Tibial nerve (tissue), 4 donors: ENCODE data around the gene ESX1. TPM values are rescaled to one million over a fixed set of nuclear protein-coding genes. Genes with fewer than 3 reads are reported as not detected.

ENCODE experiments used
- DNase-seq, 2 donors: peaks; one replicate each; pipeline ENCODE4 v3.0.0-alpha.2; 2019; ENCODE audit warnings: low spot score in 2 of 2
- H3K27ac ChIP-seq, 4 donors: fragments of 200-600 bp; sonication (generic) in 3 of 4; one replicate each; pipeline ENCODE4 v1.5.1; 2017 to 2019; ENCODE audit warnings: mild to moderate bottlenecking in 1 of 4
- H3K27me3 ChIP-seq, 2 donors: fragments of 200-600 bp; sonication (generic) in 1 of 2; one replicate each; pipeline versions ENCODE4 v1.5.1 to v1.6.0; 2017 to 2019
- H3K36me3 ChIP-seq, 3 donors: fragments of 200-600 bp; sonication (generic); one replicate each; pipeline ENCODE4 v1.5.1; 2018 to 2019
- H3K4me1 ChIP-seq, 4 donors: fragments of 200-600 bp; sonication (generic) in 3 of 4; one replicate each; pipeline ENCODE4 v1.5.1; 2017 to 2019
- H3K4me3 ChIP-seq, 4 donors: fragments of 200-600 bp; sonication (generic) in 3 of 4; one replicate each; pipeline ENCODE4 v1.5.1; 2017 to 2019; ENCODE audit warnings: mild to moderate bottlenecking in 1 of 4, moderate library complexity in 1 of 4
- H3K9me3 ChIP-seq, 4 donors: fragments of 200-600 bp; sonication (generic) in 3 of 4; one replicate each; pipeline ENCODE4 v1.5.1; 2017 to 2019
- EP300 ChIP-seq, 2 donors: sonication (generic); formaldehyde crosslinking; IDR thresholded peaks; one replicate each; pipeline ENCODE4 v1.6.1; 2017; ENCODE audit warnings: antibody characterized with exemption in 2 of 2, mild to moderate bottlenecking in 1 of 2
- POLR2A ChIP-seq, 2 donors: fragments of 450-650 bp; IDR thresholded peaks; one replicate each; pipeline ENCODE4 v1.6.1; 2017; ENCODE audit warnings: antibody characterized with exemption in 2 of 2, mild to moderate bottlenecking in 2 of 2, moderate library complexity in 2 of 2
- WGBS, 2 donors: methylation state at CpG; one replicate each; pipeline ENCODE4 v1.1.5; 2018; 5-methylcytosine and 5-hydroxymethylcytosine counted together
- total RNA-seq, 4 donors: library from RNA; depleted of rRNA; stranded (reverse); fragments of >200 nt; gene quantifications; one replicate each; pipeline ENCODE4 v1.1.0, GENCODE V29; 2016
- TF ChIP-seq, protein P1 (sequence below), 5 experiments: fragments of 200-600 bp in 3 of 5; fragments of 450-650 bp in 2 of 5; sonication (generic) in 3 of 5; IDR thresholded peaks; one replicate each; pipeline ENCODE4 v1.5.1; 2016 to 2019; ENCODE audit warnings: antibody characterized with exemption in 5 of 5, mild to moderate bottlenecking in 3 of 5, moderate library complexity in 2 of 5

Gene ESX1
- total RNA-seq, 4 donors from 2014 or later: not detected

DNA sequence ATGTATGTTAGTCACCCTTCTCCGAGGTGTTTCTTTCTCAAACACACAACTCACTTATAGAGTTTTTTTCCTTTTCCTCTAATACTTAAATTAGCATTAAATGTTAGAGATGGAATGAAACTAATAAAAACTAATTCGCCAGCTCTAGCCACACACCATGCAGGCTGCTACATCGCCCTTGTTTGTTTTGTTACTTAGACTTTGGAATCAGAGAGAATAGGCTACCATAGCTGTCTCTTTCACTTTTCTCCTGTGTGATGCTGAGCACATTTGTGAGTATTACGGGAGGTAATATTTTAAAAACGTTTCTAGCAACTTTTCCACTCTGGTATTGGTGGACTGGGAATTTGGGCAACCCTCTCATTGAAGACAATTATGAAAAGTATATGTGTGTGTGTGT lies 43.5 kb downstream of the ESX1 start:
- Histone ChIP-seq H3K36me3 (no peaks in the 10 kb centered on the region), H3K27me3 (peaks cover 0 to 14% of the 10 kb centered on the region in 2 donors), H3K4me1 (no peaks in the 10 kb centered on the region), H3K4me3 (no peak overlapping the region), H3K27ac (no peak overlapping the region), H3K9me3 (no peaks in the 10 kb centered on the region)
- no peak for DNase-seq
- no peak for TF ChIP-seq POLR2A (IDR thresholded peaks at IDR 0.05)
- TF ChIP-seq, protein P1, sequence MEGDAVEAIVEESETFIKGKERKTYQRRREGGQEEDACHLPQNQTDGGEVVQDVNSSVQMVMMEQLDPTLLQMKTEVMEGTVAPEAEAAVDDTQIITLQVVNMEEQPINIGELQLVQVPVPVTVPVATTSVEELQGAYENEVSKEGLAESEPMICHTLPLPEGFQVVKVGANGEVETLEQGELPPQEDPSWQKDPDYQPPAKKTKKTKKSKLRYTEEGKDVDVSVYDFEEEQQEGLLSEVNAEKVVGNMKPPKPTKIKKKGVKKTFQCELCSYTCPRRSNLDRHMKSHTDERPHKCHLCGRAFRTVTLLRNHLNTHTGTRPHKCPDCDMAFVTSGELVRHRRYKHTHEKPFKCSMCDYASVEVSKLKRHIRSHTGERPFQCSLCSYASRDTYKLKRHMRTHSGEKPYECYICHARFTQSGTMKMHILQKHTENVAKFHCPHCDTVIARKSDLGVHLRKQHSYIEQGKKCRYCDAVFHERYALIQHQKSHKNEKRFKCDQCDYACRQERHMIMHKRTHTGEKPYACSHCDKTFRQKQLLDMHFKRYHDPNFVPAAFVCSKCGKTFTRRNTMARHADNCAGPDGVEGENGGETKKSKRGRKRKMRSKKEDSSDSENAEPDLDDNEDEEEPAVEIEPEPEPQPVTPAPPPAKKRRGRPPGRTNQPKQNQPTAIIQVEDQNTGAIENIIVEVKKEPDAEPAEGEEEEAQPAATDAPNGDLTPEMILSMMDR (IDR thresholded peaks at IDR 0.05): no peak
- TF ChIP-seq EP300 (IDR thresholded peaks at IDR 0.05): no peak
- 74 to 81% methylated on average over 5 of the region's 5 CpGs for WGBS, 2 donors

DNA sequence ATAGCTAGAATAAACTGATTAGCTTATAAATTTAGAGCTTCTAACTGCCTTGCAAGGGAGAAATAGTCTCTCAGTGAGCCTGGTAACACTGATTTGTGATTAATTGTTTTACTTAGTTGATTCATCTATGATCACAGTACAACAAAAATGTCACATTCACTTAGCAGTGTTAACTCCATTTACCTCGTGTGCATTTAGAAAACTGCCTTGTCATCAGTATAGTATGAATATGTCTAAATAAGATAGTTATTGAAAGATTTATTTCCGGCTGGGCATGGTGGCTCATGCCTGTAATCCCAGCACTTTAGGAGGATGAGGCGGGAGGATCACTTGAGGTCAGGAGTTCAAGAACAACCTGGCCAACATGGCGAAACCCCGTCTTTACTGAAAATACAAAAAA lies 49.2 kb downstream of the ESX1 start:
- DNase-seq: no peak
- 78 to 88% methylated on average over 5 of the region's 5 CpGs for WGBS, 2 donors
- no peaks in the 10 kb centered on the region for H3K9me3 ChIP-seq
- H3K27ac ChIP-seq: no peak overlapping the region
- no peak overlapping the region for H3K4me3 ChIP-seq
- H3K4me1 ChIP-seq: no peaks in the 10 kb centered on the region
- no peak for TF ChIP-seq POLR2A (IDR thresholded peaks at IDR 0.05)
- TF ChIP-seq, protein P1 (IDR thresholded peaks at IDR 0.05): no peak
- TF ChIP-seq EP300 (IDR thresholded peaks at IDR 0.05): no peak
- H3K27me3 ChIP-seq: peaks cover 0 to 9% of the 10 kb centered on the region in 2 donors
- H3K36me3 ChIP-seq: peaks cover 0 to 14% (median 0%) of the 10 kb centered on the region in 3 donors

Other genes starting within 250 kb of the ESX1 start
- not detected for gene H2BW1, start 241.2 kb downstream of the ESX1 start, total RNA-seq
- gene H2BW2, start 215.0 kb downstream of the ESX1 start, total RNA-seq: not detected
- 1 to 10 TPM; 1.6 to 4.8 (median 1.9) TPM for gene TMSB15C, start 178.7 kb downstream of the ESX1 start, total RNA-seq
- 1 to 10 TPM; 1.3 to 3.3 (median 1.7) TPM for gene ZCCHC18, start 142.4 kb downstream of the ESX1 start, total RNA-seq
- gene SLC25A53, start 97.9 kb downstream of the ESX1 start, total RNA-seq: 10 to 100 TPM in 2 of 4 donors, 1 to 10 TPM in 2; 2.2 to 26.1 (median 13.2) TPM
- gene FAM199X, start 88.5 kb downstream of the ESX1 start, total RNA-seq: 10 to 100 TPM; 21.6 to 44.4 (median 34.0) TPM